Gastroesophageal sphincter (tissue), 3 donors: ENCODE measurements around the gene LCE3D.

Source experiments
- CTCF ChIP-seq, 4 experiments: fragments of 200-600 bp in 2 of 4; fragments of 450-650 bp in 2 of 4; sonication (generic) in 1 of 4; IDR thresholded peaks; one replicate each; pipeline ENCODE4 v1.5.1; 2017 to 2019; ENCODE audit warnings: antibody characterized with exemption in 4 of 4, mild to moderate bottlenecking in 2 of 4, moderate library complexity in 2 of 4
- EP300 ChIP-seq: sonication (generic); formaldehyde crosslinking; IDR thresholded peaks from one replicate; pipeline ENCODE4 v1.6.1; 2017; ENCODE audit warnings: antibody characterized with exemption, mild to moderate bottlenecking
- POLR2AphosphoS5 ChIP-seq: sonication (generic); formaldehyde crosslinking; IDR thresholded peaks from one replicate; pipeline ENCODE4 v1.6.1; 2017; ENCODE audit warnings: antibody characterized with exemption

- TF ChIP-seq CTCF (IDR thresholded peaks at IDR 0.05): no peak
- no peak for TF ChIP-seq EP300
- TF ChIP-seq POLR2AphosphoS5: no peak
Measured at GRCh38 chr1:152626744-152627143, 46.4 kb upstream of the LCE3D start.
